ENCODE data around the gene IFNA4.

DNA sequence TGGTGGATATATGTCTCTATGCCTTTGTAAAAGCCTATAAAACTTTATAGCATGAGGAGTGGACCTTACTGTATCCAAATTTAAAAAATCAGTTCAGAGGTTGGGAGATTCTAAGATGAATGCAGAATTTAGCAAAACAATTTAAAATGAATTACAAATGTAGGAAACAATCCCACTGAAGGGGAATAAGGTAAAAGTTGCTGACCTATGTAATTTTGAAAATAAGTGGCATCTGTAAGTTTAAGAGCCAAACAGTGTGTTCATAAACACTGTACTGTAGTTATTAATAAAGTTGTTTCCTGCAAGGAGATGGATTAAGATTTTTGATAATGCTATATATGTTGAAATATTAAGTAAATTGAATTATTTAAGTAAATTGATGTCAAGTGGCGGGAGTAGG is 50.4 kb downstream of the IFNA4 start:
- TF ChIP-seq POLR2A (IDR thresholded peaks at IDR 0.05; ENCODE audit: low read depth, low read length) (no peak), POLR2AphosphoS5 (IDR thresholded peaks at IDR 0.05; ENCODE audit: low read depth, low read length) (no peak), TAF1 (IDR thresholded peaks at IDR 0.05; ENCODE audit: low read depth, low read length) (no peak)

Data from GM12891 (cell line).